DND-41 (cell line): ENCODE results near the gene S100A8.

Source experiments
- ATAC-seq: fragments of 200-7000 bp; cut with Tn5 transposase; 3 replicates; pipeline ENCODE4 v1.9.1; 2021; ENCODE audit warnings: low read depth; ENCODE audit not compliant: insufficient read depth
- DNase-seq: peaks from one replicate; pipeline ENCODE4 v3.0.0-alpha.2; 2020
- H2AFZ ChIP-seq: 2 replicates; pipeline ENCODE4 v1.6.0; 2012; ENCODE audit warnings: low read depth, low read length
- H3K27ac ChIP-seq: 2 replicates; pipeline ENCODE4 v1.5.1; 2012; ENCODE audit warnings: low read length, inconsistent platforms
- H3K27me3 ChIP-seq: fragments of 200-600 bp; sonication (generic); 2 replicates; pipeline ENCODE4 v1.6.0; 2012; ENCODE audit warnings: low read length, mild to moderate bottlenecking, inconsistent platforms; ENCODE audit not compliant: insufficient read depth, poor library complexity
- H3K36me3 ChIP-seq: 2 replicates; pipeline ENCODE4 v1.5.1; 2012; ENCODE audit warnings: low read length, inconsistent platforms; ENCODE audit not compliant: insufficient read depth
- H3K4me1 ChIP-seq: 2 replicates; pipeline ENCODE4 v1.5.1; 2012; ENCODE audit warnings: mild to moderate bottlenecking, low read length; ENCODE audit not compliant: insufficient read depth
- H3K4me2 ChIP-seq: 2 replicates; pipeline ENCODE4 v1.6.0; 2012; ENCODE audit warnings: mild to moderate bottlenecking, moderate library complexity, low read length, inconsistent platforms; ENCODE audit not compliant: insufficient read depth
- H3K4me3 ChIP-seq, 2 experiments: fragments of 200-600 bp in 1 of 2; shearing (Covaris generic) in 1 of 2; 2 replicates each; pipeline ENCODE4 v1.5.1; 2012 to 2016; ENCODE audit warnings: inconsistent platforms in 2 of 2, low read length in 2 of 2, mild to moderate bottlenecking in 2 of 2, low read depth in 1 of 2, moderate library complexity in 1 of 2
- H3K79me2 ChIP-seq: 2 replicates; pipeline ENCODE4 v1.6.0; 2012; ENCODE audit warnings: low read length, inconsistent platforms; ENCODE audit not compliant: insufficient read depth
- H3K9ac ChIP-seq: 2 replicates; pipeline ENCODE4 v1.6.0; 2012; ENCODE audit warnings: low read depth, mild to moderate bottlenecking, inconsistent platforms, low read length, moderate library complexity
- H3K9me3 ChIP-seq: 2 replicates; pipeline ENCODE4 v1.5.1; 2012; ENCODE audit warnings: low read length, moderate library complexity, mild to moderate bottlenecking, inconsistent platforms; ENCODE audit not compliant: insufficient read depth, severe bottlenecking
- H4K20me1 ChIP-seq: 2 replicates; pipeline ENCODE4 v1.6.0; 2012; ENCODE audit warnings: low read length; ENCODE audit not compliant: insufficient read depth
- EZH2 ChIP-seq: IDR thresholded peaks from 3 replicates; pipeline ENCODE4 v1.6.1; 2012; ENCODE audit warnings: borderline replicate concordance, low read depth, mild to moderate bottlenecking, moderate library complexity, low read length, inconsistent platforms; ENCODE audit not compliant: severe bottlenecking
- TF ChIP-seq, protein P1 (sequence below): IDR thresholded peaks from 2 replicates; pipeline ENCODE4 v1.5.1; 2012; ENCODE audit warnings: borderline replicate concordance, low read length, moderate library complexity, mild to moderate bottlenecking; ENCODE audit not compliant: poor library complexity, severe bottlenecking; ENCODE audit errors: extremely low read depth

The S100A8 gene

DNA sequence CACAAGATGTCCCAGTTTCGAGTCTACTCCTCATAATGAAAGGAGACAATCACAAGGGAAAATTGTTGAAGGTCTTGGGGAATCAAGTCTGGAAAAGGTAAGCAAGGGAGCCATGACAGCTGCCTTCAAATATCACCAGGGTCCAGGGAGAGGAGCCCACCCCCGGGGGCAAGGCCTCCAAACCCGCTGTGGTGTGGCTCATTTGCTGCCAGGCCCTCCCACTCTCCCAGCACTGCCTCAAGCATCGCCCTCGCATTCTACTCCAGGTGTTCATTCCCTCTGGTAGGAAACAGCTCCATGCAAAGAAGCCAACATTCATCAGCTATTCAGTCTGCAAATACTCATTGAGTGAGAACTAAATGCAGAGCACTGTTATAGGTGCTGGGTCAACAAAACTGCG is 24.6 kb downstream of the S100A8 start:
- no peaks in the 10 kb centered on the region for H3K4me1 ChIP-seq
- H4K20me1 ChIP-seq = no peaks in the 10 kb centered on the region
- H3K4me3 ChIP-seq = no peak overlapping the region
- H3K4me2 ChIP-seq = no peak overlapping the region
- H3K36me3 ChIP-seq = no peaks in the 10 kb centered on the region
- no peak for DNase-seq
- no peak overlapping the region for H3K9ac ChIP-seq
- no peak overlapping the region for H2AFZ ChIP-seq
- TF ChIP-seq, protein P1, sequence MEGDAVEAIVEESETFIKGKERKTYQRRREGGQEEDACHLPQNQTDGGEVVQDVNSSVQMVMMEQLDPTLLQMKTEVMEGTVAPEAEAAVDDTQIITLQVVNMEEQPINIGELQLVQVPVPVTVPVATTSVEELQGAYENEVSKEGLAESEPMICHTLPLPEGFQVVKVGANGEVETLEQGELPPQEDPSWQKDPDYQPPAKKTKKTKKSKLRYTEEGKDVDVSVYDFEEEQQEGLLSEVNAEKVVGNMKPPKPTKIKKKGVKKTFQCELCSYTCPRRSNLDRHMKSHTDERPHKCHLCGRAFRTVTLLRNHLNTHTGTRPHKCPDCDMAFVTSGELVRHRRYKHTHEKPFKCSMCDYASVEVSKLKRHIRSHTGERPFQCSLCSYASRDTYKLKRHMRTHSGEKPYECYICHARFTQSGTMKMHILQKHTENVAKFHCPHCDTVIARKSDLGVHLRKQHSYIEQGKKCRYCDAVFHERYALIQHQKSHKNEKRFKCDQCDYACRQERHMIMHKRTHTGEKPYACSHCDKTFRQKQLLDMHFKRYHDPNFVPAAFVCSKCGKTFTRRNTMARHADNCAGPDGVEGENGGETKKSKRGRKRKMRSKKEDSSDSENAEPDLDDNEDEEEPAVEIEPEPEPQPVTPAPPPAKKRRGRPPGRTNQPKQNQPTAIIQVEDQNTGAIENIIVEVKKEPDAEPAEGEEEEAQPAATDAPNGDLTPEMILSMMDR = no peak
- TF ChIP-seq EZH2 = no peak
- no peaks in the 10 kb centered on the region for H3K9me3 ChIP-seq
- H3K79me2 ChIP-seq = no peaks in the 10 kb centered on the region
- H3K27me3 ChIP-seq = peaks cover 40% of the 10 kb centered on the region
- no peak for ATAC-seq
- H3K27ac ChIP-seq = no peak overlapping the region

- no peaks in the 10 kb centered on the region for H3K79me2 ChIP-seq
- H3K4me3 ChIP-seq = no peak overlapping the region
- peaks cover 46% of the 10 kb centered on the region for H3K27me3 ChIP-seq
- no peak overlapping the region for H3K4me2 ChIP-seq
- no peak overlapping the region for H3K27ac ChIP-seq
- DNase-seq (no peak), ATAC-seq (no peak)
- H3K4me1 ChIP-seq = no peaks in the 10 kb centered on the region
- no peaks in the 10 kb centered on the region for H3K36me3 ChIP-seq
- no peaks in the 10 kb centered on the region for H3K9me3 ChIP-seq
- no peaks in the 10 kb centered on the region for H4K20me1 ChIP-seq
- no peak overlapping the region for H3K9ac ChIP-seq
- TF ChIP-seq EZH2 = no peak
- TF ChIP-seq, protein P1 = no peak
- no peak overlapping the region for H2AFZ ChIP-seq
Measured at GRCh38 chr1:153365696-153366095, 25.2 kb downstream of the S100A8 start.

- TF ChIP-seq, protein P1 = no peak
- no peak for TF ChIP-seq EZH2
- Histone ChIP-seq H3K27ac (no peak overlapping the region), H3K4me2 (no peak overlapping the region), H2AFZ (no peak overlapping the region), H3K79me2 (no peaks in the 10 kb centered on the region), H3K9ac (no peak overlapping the region), H3K36me3 (no peaks in the 10 kb centered on the region), H3K9me3 (no peaks in the 10 kb centered on the region), H3K4me3 (no peak overlapping the region), H3K4me1 (no peaks in the 10 kb centered on the region), H3K27me3 (peaks cover 48% of the 10 kb centered on the region), H4K20me1 (no peaks in the 10 kb centered on the region)
- ATAC-seq (no peak), DNase-seq (no peak)
Measured at GRCh38 chr1:153364766-153365666, 25.9 kb downstream of the S100A8 start.
